GM12873 (cell line): ENCODE data around the gene CTBP2.

Source experiments
- TF ChIP-seq, protein P1 (sequence below): IDR thresholded peaks from 2 replicates; pipeline ENCODE4 v1.5.1; 2012; ENCODE audit warnings: low read depth, mild to moderate bottlenecking, moderate library complexity, low read length, control low read depth; ENCODE audit not compliant: insufficient read depth; ENCODE audit errors: missing control alignments

The CTBP2 gene

DNA sequence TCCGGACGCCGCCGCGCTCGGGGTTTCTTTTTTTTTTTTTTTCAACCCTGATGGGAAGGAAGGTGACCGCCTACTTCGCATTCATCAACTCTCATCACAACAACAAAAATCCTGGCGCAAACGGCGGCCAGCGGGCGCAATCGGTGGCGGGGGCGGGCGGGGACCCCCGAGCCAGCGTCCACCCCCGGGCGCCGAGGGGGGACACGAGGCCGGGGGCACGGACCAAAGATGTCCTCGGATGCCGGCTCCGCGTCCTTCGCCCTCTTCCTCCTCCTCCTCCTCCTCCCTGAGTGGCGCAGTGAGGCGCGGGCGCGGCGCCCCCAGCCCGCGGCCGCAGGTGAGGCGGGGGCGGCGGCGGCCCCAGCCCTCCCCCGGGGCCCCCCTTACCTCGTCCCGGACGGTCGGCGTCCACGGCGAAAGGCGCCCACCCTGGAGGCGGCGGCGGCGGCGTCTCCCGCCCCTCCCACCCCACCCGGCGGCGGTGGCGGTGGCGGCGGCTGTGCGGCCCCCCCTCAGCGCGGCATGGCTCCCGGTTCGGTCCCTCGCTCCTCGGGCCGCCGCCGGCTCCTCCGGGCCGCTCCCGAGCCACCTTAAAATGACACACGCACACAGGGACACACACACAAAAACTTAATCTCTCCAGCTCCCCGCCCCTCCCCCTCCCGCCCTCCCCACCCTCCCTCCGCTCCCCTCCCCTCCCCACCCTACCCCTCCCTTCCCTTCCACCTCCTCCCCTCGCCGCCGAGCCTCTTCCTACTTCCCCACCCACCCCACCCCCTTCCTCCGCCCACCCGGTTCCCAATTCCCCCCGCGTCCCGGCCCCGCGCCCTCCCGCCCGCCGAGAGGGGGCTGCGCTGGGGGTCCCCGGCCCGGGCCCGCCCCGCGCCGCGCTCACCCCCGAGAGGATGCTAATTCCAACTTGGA is at the start of gene CTBP2:
CTBP2 (minus strand) TSS at position 632 of the 924 bp plus-strand sequence.
- TF ChIP-seq, protein P1, sequence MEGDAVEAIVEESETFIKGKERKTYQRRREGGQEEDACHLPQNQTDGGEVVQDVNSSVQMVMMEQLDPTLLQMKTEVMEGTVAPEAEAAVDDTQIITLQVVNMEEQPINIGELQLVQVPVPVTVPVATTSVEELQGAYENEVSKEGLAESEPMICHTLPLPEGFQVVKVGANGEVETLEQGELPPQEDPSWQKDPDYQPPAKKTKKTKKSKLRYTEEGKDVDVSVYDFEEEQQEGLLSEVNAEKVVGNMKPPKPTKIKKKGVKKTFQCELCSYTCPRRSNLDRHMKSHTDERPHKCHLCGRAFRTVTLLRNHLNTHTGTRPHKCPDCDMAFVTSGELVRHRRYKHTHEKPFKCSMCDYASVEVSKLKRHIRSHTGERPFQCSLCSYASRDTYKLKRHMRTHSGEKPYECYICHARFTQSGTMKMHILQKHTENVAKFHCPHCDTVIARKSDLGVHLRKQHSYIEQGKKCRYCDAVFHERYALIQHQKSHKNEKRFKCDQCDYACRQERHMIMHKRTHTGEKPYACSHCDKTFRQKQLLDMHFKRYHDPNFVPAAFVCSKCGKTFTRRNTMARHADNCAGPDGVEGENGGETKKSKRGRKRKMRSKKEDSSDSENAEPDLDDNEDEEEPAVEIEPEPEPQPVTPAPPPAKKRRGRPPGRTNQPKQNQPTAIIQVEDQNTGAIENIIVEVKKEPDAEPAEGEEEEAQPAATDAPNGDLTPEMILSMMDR, result no peak

DNA sequence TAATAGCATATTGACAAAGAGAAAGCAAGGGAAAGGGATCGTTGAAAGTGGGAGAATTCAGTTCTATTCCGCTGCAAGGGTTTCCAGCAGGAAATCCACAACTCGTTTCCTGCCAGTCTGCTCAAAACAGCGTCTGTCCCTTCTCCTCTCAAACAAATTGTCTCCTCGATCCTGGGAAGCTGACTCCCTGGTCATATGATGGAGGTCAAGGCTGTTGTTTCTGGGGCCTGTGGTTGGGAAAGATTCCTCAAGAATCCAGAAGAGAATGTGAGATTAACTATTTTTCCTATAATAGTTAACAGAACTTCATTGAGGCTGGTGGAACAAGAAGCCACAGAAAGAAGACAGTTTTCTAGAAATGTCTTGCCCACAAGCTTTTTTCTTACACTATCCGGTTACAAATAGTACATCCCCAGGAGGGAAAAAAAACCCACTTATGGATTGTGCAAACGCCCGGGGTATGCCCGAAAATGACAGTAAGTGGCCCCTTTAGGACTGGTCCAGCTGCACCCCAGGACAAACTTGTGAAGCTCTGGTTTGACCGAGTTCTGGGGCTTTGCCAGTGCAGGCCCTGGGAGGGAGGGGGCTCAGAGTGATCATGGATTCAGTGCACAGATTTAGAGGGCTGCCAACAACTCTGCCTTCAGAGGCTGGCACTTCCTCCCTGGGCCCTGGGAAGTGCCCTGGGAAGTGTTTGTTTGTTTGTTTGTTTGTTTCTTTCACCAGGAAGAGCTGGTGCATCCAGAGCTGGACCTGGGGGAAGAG is 49.4 kb upstream of the CTBP2 start:
- TF ChIP-seq, protein P1, result no peak

DNA sequence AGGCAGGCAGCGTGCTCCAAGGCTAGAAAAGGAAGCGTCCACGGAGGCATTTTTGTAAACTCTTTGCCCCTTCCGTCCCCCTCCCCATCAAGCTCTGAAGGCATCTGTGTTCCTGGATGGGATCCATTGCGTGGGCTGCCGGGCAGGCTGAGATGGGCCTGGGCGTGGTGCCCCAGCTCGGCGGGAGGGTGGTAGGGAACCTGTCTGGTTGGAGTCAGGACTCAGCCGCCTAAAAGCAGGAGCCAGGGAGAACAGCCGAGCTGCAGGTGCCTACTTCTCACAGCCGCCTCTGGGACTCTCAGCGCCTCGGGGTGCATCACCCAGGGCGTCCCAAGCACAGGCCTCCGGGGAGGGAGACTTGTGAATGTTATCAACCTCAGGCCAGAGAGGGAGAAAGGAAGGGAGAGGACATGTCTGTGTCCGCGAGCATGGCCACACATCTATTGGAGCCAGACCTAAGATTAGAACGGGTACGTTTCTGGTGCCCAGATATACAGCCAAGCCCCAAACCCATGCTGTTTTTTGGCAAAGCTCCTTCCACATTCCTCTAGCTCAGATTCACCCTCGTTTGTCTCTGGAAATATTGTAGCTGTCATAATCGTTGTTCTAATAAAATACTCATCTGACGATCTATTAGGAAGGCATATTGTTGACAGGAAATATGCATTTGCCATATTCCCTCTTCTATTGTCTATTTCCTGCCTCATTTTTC is 48.6 kb upstream of the CTBP2 start:
- TF ChIP-seq, protein P1, result no peak

DNA sequence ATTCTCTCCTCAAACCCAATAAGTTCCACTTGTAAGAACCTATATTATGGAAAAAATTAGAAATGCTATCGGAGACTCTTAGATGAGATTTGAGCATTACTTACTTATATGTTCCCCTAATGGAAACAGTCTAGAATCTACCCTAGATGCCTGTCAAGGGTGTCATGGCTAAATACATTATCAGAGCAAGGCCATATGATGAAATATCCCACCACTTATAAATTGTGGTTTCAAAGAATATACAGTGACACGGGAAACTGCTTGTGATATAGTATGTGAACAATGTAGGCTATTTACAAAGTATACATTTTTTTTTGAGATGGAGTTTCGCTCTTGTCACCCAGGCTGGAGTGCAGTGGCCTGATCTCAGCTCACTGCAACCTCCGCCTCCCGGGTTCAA is 46.3 kb upstream of the CTBP2 start:
- TF ChIP-seq, protein P1, result no peak

DNA sequence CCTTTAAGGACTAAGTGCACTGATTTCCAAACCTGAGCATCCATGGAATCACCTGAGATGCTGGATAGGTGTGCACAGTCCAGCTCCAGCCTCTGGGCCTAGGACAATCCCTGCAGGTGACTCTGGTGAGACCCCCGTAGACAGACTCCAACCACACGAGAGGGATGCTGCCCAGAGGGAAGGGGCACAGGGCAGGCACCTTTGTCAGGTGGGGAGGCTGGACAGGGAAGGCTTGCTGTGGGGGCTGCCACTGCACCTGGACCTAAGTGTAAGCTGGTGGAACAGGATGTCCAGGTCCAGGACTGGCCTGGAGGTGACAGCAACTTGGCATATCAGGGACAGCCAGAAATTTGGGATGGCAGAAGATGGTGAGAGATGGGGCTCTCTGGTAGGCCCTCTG is 45.1 kb upstream of the CTBP2 start:
- TF ChIP-seq, protein P1, result no peak

DNA sequence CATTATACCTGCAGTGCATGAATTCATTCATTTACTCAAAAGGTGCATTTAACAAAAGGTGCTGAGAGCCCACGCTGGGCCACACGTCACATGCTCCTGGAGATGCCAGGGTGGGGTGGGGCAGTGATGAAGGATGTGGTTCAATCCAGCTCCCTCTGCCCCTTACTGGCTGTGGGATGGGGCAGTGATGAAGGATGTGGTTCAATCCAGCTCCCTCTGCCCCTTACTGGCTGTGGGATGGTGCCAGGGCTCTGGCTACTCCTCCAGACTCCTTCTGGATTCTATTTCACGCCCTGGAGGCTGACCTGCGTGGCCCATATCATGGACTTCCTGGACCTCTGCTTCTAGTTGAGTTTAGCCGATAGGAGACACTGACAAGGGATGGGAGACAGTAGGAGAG is 44.0 kb upstream of the CTBP2 start:
- TF ChIP-seq, protein P1, result no peak
